Adrenal gland (tissue), 5 donors: ENCODE results near the gene TNS3.

ENCODE experiments used
- POLR2A ChIP-seq, 2 donors: fragments of 450-650 bp; IDR thresholded peaks; one replicate each; pipeline ENCODE4 v1.6.1; 2017; ENCODE audit warnings: antibody characterized with exemption in 2 of 2, mild to moderate bottlenecking in 2 of 2, moderate library complexity in 1 of 2
- TF ChIP-seq, protein P1 (sequence below), 6 experiments: fragments of 450-650 bp in 4 of 6; fragments of 200-600 bp in 2 of 6; sonication (generic) in 1 of 6; IDR thresholded peaks; 1 replicate in 5 of 6; 2 replicates in 1 of 6; pipeline versions ENCODE4 v1.5.1 to v1.8.0; 2016 to 2021; ENCODE audit warnings: antibody characterized with exemption in 6 of 6, mild to moderate bottlenecking in 2 of 6, moderate library complexity in 1 of 6
- donor health status: DM: no; HTN: no; CAD: no.

DNA sequence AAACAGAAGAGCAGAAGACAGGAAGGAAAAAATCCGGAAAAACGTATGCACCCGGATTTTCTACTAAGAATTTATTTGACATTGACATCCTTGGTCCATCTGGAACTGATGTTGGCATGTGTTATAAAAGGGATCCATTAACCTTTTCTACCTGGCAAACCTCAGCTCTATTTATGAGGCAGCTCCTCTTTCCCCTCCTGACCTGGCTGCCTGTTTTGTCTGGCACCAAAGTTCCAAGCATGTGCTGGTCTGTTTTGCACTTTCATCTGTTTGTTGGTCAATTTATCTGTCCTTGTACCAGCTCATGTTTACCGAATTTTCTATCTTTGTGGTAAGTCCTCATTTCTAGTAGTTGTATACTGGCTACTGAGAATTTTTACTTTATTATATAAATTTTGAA is 258.0 kb downstream of the TNS3 start:
- TF ChIP-seq, protein P1, sequence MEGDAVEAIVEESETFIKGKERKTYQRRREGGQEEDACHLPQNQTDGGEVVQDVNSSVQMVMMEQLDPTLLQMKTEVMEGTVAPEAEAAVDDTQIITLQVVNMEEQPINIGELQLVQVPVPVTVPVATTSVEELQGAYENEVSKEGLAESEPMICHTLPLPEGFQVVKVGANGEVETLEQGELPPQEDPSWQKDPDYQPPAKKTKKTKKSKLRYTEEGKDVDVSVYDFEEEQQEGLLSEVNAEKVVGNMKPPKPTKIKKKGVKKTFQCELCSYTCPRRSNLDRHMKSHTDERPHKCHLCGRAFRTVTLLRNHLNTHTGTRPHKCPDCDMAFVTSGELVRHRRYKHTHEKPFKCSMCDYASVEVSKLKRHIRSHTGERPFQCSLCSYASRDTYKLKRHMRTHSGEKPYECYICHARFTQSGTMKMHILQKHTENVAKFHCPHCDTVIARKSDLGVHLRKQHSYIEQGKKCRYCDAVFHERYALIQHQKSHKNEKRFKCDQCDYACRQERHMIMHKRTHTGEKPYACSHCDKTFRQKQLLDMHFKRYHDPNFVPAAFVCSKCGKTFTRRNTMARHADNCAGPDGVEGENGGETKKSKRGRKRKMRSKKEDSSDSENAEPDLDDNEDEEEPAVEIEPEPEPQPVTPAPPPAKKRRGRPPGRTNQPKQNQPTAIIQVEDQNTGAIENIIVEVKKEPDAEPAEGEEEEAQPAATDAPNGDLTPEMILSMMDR (IDR thresholded peaks at IDR 0.05): no peak
- no peak for TF ChIP-seq POLR2A (IDR thresholded peaks at IDR 0.05)
